ENCODE measurements around the gene PPAN.

Gene PPAN

DNA sequence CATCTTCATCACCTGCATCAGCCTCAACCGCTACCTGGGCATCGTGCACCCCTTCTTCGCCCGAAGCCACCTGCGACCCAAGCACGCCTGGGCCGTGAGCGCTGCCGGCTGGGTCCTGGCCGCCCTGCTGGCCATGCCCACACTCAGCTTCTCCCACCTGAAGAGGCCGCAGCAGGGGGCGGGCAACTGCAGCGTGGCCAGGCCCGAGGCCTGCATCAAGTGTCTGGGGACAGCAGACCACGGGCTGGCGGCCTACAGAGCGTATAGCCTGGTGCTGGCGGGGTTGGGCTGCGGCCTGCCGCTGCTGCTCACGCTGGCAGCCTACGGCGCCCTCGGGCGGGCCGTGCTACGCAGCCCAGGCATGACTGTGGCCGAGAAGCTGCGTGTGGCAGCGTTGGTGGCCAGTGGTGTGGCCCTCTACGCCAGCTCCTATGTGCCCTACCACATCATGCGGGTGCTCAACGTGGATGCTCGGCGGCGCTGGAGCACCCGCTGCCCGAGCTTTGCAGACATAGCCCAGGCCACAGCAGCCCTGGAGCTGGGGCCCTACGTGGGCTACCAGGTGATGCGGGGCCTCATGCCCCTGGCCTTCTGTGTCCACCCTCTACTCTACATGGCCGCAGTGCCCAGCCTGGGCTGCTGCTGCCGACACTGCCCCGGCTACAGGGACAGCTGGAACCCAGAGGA lies 7.9 kb downstream of the PPAN start:
- TF ChIP-seq POLR2A (IDR thresholded peaks at IDR 0.05; ENCODE audit: low read depth, low read length): peak; percentile 20; the same call in 1 of the 2 replicates
- DNase-seq (ENCODE audit: insufficient read length, low spot score) (no peak), FAIRE-seq (no peak)

DNA sequence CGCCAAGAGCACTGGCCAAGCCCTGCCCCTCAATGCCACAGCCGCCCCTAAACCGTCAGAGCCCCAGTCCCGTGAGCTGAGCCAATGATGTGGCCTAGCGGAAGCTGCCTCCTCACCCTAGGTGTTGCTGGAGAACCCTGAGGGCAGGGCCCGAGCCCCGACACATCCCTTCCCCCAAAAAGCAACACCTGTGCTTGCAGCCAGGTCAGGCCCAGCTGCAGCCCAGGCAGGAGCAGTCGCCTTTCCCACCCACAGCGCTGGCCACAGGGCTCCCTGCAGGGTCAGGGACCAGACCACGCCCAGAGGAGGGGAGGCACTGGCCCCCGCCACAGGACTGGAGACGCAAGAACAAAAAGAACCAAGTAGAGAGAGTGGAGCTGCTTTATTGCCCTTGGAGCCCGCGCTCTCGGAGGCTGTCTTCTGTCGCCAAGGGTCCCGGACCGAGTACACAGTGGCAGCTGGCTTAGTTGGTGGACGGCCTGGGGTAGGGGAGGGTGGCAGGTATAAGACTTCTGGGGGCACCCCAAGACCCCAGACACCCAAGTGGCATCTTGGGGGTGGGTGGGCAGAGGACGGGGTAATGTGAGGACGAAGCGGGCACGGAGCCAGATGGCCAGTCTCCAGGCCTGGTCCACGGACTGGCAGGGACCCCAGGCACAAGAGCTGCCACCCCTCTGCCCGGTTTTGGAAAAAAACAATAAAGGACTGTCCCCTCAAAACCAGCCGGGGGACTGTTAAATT lies 8.7 kb downstream of the PPAN start:
- DNase-seq (ENCODE audit: insufficient read length, low spot score) (no peak), FAIRE-seq (no peak)
- TF ChIP-seq POLR2A (IDR thresholded peaks at IDR 0.05; ENCODE audit: low read depth, low read length): peak; percentile 17; the same call in 1 of the 2 replicates

DNA sequence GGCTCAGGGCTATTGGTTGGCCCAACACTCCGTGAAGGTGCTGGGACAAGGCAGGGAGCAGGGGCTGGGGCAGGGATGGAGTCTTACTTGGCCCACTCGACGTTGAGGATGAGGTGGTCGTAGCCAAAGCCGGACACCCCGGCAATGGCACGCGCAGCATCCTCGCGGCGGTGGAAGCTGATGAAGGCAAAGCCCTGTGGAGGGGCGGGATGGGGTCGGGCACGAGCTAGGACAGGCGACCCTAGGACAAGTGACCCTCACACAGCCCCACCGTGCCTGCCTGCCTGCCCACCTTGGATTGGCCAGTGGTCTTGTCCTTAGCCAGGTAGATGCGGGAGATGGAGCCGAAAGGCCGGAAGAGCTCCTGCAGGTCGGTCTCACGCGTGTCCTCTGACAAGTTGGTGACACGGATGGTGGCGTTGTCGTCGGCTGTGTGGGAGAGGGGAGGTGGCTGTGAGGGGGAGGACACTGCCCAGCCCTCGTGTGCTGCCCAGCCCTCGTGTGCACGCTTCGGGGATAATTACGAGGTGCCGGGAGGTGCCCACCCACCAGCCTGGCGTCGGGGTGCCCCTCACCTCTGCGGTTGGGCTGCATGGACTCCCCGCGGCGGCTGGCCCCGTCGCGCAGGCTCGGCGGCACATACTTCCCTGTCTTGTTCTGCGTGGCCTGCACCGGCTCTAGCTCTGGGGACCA lies 9.4 kb downstream of the PPAN start:
- FAIRE-seq: no peak
- TF ChIP-seq POLR2A (IDR thresholded peaks at IDR 0.05; ENCODE audit: low read depth, low read length): no peak
- DNase-seq (ENCODE audit: insufficient read length, low spot score): no peak

DNA sequence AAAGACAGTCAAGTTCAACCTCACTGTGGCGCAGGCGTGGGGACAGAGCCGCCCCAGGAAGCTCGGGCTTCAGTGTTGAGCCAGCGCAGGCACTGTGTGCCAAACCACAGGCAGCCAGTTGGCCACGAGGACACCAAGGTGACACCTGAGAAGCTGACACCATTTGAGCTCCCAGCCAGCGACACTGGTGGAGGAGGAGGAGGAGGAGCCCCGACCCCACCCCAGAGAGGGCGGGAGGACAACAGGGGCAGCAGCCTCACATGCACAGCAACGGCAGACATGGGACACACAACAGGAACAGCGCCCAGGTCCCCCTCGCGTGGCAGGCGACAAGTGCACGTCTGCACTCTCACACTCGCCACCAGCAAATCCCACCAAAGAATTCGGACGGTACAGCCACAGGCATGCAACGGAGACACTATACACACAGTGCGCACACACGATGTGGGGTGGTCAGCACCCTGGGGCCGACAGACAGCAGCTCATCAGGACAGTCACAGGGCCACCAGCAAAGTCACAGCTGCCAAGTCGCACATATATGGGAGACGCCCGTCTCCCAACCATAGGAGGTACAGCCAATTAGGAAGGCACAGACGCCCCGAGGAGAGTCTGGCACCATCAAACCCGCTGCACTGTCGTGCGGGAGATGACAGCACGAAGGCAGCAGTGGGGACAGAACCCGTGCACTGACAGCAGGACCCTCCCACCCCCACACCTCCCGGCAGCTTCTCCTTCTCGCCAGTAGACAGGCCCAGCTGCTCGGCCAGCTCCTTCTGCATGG lies 10.1 kb downstream of the PPAN start:
- FAIRE-seq: no peak
- TF ChIP-seq POLR2A (IDR thresholded peaks at IDR 0.05; ENCODE audit: low read depth, low read length): no peak
- DNase-seq (ENCODE audit: insufficient read length, low spot score): no peak

DNA sequence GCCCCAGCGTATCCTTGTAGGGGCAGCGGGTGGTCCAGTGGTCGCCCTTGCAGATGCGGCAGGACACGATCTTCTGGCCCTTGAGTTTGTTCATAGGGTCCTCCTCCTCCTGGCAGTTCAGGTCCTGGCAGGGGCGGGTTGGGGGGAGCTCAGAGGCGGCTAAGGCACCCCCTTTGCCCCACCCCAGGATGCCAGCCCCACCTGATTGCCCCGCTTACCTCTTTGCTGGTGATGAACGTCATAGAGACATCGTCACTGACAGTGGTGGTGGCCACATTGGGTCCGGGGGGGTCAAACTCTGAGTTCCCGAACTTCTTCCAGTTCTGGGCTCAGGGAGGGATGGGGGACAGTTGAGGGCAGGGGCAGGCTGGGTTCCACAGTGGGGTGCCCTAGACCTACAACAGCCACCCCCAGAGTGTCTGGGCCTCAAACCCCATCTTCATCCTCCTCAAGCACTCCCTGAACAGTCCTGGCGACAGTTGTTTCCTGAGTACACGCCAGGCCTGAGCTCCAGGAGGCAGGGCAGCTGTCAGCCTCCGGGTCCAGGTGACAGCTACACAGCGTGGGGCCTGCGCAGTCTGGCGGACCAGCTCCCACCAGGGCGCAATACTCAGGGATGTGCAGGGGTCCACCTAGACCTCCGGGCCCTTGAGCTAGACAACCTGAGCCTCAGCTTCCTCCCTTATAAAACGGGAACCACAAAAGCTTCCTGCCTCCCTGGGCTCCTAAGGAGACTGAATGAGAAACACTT lies 10.9 kb downstream of the PPAN start:
- DNase-seq (ENCODE audit: insufficient read length, low spot score): no peak
- no peak for FAIRE-seq
- TF ChIP-seq POLR2A (IDR thresholded peaks at IDR 0.05; ENCODE audit: low read depth, low read length): no peak

DNA sequence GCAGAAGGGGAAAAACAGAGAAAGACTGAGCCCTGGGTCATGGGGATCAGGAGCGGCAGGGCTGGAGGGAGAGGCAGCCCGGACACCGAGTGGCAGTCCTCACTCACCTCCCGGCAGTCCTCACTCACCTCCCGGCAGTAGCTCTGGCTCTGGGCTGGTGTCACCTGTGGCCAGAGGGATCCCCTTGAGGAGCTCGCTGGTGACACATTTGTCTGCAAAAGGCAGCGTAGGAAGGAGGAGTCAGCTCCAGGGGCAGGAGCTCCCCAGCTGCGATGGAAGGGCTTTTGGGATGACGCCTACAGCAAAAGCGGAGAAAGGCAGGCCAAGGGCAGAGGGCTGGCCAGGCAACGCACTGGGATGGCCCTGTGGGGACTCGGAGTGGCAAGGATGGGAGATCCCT lies 12.8 kb downstream of the PPAN start:
- no peak for DNase-seq (ENCODE audit: insufficient read length, low spot score)
- FAIRE-seq: no peak
- no peak for TF ChIP-seq POLR2A (IDR thresholded peaks at IDR 0.05; ENCODE audit: low read depth, low read length)

DNA sequence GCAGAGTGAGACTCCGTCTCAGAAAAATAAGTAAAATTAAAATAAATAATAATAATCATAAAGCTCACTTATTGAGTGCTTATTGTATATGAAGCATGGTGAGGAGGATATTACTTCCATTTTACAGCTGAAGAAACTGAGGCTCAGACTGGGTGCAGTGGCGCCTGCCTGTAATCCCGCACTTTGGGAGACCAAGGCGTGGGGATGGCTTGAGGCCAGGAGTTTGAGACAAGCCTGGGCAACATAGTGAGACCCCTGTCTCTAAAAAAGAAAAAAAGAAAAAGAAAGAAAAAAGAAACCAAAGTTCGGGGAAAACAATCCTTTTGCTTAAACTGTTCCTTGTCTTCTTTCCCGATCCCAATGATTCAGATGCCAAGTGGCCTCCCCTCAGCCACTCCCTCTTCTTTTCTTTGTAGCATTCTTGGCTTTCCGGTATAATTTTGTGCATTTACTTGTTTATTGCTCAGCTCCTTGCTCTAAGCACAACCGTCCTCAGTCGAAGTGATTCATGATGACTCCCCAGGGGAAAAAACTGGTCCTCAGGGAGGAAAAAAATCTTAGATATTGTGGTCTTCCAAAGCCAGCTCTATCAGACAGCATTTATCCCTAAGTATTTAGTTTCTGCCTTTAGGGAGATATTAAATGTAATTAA lies 14.5 kb downstream of the PPAN start:
- DNase-seq (ENCODE audit: insufficient read length, low spot score): peak; percentile 59
- no peak for TF ChIP-seq POLR2A (IDR thresholded peaks at IDR 0.05; ENCODE audit: low read depth, low read length)
- peak; percentile 52 for FAIRE-seq

DNA sequence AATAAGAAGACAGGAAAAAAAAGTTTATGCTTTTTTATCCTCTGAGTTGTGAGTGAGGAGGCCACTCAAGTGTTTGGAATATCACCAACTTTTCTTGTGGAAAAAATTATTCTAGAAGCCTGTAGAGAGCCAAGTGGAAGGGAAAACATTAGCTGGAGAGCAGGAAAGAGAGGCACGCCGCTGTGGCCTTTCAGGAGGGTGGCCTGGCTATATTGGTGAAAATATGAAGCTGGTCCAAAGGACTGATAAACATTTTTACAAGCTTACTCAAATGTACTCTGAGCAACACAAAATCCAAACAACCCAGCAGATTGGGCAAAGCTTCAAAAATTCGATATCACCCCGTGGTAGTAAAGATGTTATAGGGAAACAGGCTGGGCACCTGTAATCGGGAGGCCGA lies 15.9 kb downstream of the PPAN start:
- DNase-seq (ENCODE audit: insufficient read length, low spot score) (no peak), FAIRE-seq (no peak)
- no peak for TF ChIP-seq POLR2A (IDR thresholded peaks at IDR 0.05; ENCODE audit: low read depth, low read length)

DNA sequence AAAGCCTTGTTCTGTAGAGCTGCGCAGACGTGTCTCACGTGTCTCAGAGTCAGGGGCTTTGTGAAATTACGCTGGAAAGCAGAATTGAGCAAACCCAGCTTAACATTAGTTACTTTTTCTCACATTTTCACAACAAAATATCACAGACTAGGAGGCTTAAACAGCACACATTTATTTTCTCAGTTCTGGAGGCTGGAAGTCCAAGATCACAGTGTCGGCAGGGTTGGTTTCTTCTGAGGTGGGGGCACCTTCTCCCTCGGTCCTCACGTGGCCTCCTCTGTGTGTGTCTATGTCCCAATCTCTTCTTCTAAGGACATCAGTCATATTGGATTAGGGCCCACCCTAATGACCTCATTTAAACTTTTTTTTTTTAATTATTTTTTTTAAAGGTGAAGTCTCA lies 18.3 kb downstream of the PPAN start:
- FAIRE-seq (no peak), DNase-seq (ENCODE audit: insufficient read length, low spot score) (no peak)
- TF ChIP-seq POLR2A (IDR thresholded peaks at IDR 0.05; ENCODE audit: low read depth, low read length): no peak

DNA sequence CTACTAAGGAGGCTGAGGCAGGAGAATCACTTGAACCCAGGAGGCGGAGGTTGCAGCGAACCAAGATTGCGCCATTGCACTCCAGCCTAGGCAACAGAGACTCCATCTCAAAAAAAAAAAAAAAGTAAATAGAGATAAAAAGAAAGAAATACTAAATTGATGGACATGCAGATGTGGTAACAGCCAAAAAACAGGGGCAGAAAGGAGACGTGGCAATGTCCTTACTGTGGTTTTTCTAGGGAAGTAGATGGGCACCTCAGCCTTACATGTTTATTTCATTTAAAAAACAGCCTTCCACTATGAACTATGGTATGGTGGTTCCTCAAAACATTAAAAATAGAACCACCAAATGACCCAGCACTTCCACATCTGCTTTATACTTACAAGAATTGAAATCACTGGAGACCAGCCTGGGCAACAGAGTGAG lies 20.1 kb downstream of the PPAN start:
- TF ChIP-seq POLR2A (IDR thresholded peaks at IDR 0.05; ENCODE audit: low read depth, low read length): no peak
- no peak for DNase-seq (ENCODE audit: insufficient read length, low spot score)
- FAIRE-seq: no peak

DNA sequence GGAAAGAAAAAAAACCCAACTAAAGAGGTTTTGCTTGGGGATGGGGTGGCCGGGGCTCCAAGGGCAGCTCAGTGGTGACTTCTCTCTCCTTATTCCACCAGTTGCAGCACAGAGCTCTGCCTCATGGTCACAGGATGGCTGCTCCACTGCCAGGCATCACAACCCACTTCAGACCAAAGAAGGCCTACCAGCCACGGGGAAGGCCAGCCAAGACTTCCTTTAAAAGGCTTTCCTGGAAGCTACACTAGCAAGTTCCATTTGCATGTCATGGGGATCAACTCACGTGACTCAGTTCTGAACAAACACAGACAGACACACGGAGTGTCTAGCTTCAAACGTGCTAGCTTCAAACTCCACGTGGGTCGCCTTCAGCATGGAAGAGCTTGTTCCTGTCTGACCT lies 26.7 kb downstream of the PPAN start:
- no peak for FAIRE-seq

DNA sequence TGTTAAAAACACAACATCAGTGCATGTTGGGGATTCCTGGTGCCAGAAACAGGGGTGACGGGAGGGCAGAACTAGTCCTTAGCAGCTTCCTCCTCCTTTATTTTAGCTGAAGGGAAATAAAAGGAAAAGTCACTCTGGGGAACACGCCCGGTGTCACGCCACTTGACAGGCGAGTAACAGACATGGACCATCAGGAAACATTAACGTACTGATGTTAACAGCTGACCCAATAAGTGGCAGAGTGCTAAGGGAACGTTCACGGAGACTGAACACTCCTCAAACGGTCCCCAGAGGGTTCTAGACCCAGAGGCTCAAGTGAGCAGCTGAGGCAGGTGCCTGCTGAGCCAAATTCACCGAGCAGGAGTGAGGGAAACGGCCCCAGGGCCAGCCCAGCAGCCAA lies 27.4 kb downstream of the PPAN start:
- DNase-seq (ENCODE audit: insufficient read length, low spot score) (no peak), FAIRE-seq (no peak)
- no peak for TF ChIP-seq POLR2A (IDR thresholded peaks at IDR 0.05; ENCODE audit: low read depth, low read length)

More for the DNA sequence above, 26.7 kb downstream of the PPAN start:
- TF ChIP-seq POLR2A (IDR thresholded peaks at IDR 0.05; ENCODE audit: low read depth, low read length): no peak
- no peak for DNase-seq (ENCODE audit: insufficient read length, low spot score)

DNA sequence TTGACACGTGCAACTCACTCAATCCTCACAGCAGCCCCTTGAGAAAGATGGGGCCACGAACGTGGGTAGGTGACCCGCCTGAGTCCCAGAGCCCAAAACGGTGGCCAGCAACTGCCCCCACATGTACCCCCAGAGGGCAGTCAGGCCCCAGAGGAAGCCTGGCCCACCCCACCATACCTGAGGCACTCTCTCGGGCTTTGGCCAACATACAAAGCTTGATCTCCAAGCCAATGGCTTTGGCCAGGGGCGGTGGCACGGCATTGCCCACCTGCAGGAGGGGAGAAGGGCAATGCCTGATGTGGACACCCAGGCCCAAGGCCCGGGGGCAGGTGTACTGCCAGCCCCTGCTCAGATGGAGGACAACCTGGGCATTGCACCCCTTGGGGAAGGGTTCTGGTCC lies 27.9 kb downstream of the PPAN start:
- no peak for TF ChIP-seq POLR2A (IDR thresholded peaks at IDR 0.05; ENCODE audit: low read depth, low read length)
- DNase-seq (ENCODE audit: insufficient read length, low spot score): no peak
- FAIRE-seq: no peak

All from H54 (cell line).